Thymus (tissue), 11 donors: ENCODE results near the gene DHRS11. TPM values are rescaled to one million over a fixed set of nuclear protein-coding genes. Genes with fewer than 3 reads are reported as not detected.
A peak's percentile ranks its signal among the peaks of the same experiment; 100 is the strongest.

Experiments
- DNase-seq, 9 donors: peaks; one replicate each; pipeline ENCODE4 v3.0.0-alpha.2; 2013; ENCODE audit warnings: low spot score in 9 of 9, low read depth in 6 of 9, missing footprints in 1 of 9
- H3K27ac ChIP-seq, 2 donors: one replicate each; pipeline ENCODE4 v1.5.1; 2013; ENCODE audit warnings: control low read depth in 1 of 2, low read depth in 1 of 2, low read length in 1 of 2, mild to moderate bottlenecking in 1 of 2, moderate library complexity in 1 of 2
- H3K27me3 ChIP-seq, 2 donors: one replicate each; pipeline ENCODE4 v1.5.1; 2013; ENCODE audit warnings: low read length in 1 of 2; ENCODE audit not compliant: control insufficient read depth in 2 of 2, insufficient read depth in 1 of 2
- H3K36me3 ChIP-seq, 2 donors: one replicate each; pipeline ENCODE4 v1.5.1; 2013; ENCODE audit warnings: low read length in 1 of 2, mild to moderate bottlenecking in 1 of 2, moderate library complexity in 1 of 2; ENCODE audit not compliant: control insufficient read depth in 2 of 2, insufficient read depth in 2 of 2
- H3K4me1 ChIP-seq, 2 donors: one replicate each; pipeline ENCODE4 v1.5.1; 2013; ENCODE audit warnings: low read length in 2 of 2; ENCODE audit not compliant: control insufficient read depth in 2 of 2, insufficient read depth in 2 of 2
- H3K4me3 ChIP-seq, 2 donors: one replicate each; pipeline ENCODE4 v1.5.1; 2013; ENCODE audit warnings: low read length in 2 of 2, control low read depth in 1 of 2, mild to moderate bottlenecking in 1 of 2
- H3K9me3 ChIP-seq, 2 donors: one replicate each; pipeline ENCODE4 v1.5.1; 2013; ENCODE audit warnings: low read length in 1 of 2, mild to moderate bottlenecking in 1 of 2; ENCODE audit not compliant: control insufficient read depth in 2 of 2, insufficient read depth in 1 of 2
- WGBS: extraction: QIAGEN DNeasy Blood & Tissue Kit; methylation state at CpG from one replicate; pipeline ENCODE4 v1.1.7; 2013; 5-methylcytosine and 5-hydroxymethylcytosine counted together
- polyA plus RNA-seq: library from polyadenylated mRNA; stranded (reverse); fragments of 200-250 nt; gene quantifications from one replicate; pipeline ENCODE4 v1.2.3, GENCODE V29; 2013
- total RNA-seq: library from RNA; stranded (reverse); fragments of 120-200 nt; gene quantifications from one replicate; pipeline ENCODE4 v1.2.4, GENCODE V29; 2013
- donor health status: healthy.

Gene DHRS11
- total and polyA plus RNA-seq, 2 donors, result 3.0 to 5.1 TPM

DNA sequence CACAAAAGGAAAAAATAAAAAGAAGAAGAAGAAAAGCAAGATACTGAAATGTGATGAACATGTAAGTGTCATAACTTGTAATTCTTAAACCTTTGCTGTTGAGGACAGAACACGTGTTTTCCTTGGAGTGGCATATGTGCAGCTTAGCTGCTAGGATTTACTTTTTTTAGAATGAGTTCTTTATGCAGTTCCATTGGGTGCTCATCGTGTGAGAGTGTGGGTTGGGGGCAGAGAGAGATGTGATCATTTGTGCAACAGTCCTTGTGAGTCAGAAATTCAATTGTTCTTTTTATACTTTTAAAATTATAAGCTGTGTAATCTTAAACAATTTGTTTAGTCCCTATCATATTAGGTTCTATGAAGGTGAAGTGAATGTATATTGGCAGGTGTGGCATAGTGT is 5.5 kb upstream of the DHRS11 start:
- Histone ChIP-seq H3K27ac (no peak overlapping the region), H3K4me1 (no peaks in the 10 kb centered on the region), H3K4me3 (no peak overlapping the region), H3K9me3 (no peaks in the 10 kb centered on the region), H3K36me3 (peaks cover 34 to 80% of the 10 kb centered on the region in 2 donors), H3K27me3 (no peaks in the 10 kb centered on the region)
- no peak for DNase-seq
- 98% methylated on average over 2 of the region's 2 CpGs for WGBS

DNA sequence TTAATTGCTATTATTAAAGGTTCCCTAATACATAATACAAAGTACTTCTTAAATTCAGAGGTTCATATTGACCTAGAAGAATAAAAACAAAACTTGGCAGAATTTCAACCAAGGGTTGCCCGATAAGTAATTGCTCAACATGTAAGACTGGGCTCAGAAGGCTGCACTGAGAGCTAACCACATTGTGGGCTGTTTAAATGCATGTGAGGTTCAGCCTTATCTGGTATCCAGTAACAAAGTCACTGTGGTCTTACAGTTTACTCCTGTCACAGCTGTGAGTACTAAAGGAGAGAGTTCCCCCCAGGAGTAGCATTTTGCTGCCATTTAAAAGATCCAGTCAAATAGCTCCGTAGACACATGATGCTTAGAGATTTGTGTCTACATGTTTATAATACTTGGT is 1.6 kb upstream of the DHRS11 start:
- DNase-seq, result peak in 1 of 9 donors; percentile 40
- Histone ChIP-seq H3K4me3 (no peak overlapping the region), H3K9me3 (no peaks in the 10 kb centered on the region), H3K4me1 (peaks cover 4 to 16% of the 10 kb centered on the region in 2 donors), H3K27me3 (peaks cover 0 to 12% of the 10 kb centered on the region in 2 donors), H3K36me3 (peaks cover 14 to 46% of the 10 kb centered on the region in 2 donors), H3K27ac (no peak overlapping the region)
- 53% methylated on average over 2 of the region's 2 CpGs for WGBS

GRCh38 chr17:36592316-36592715 is 637 bp downstream of the DHRS11 start:
- peak in 1 of 9 donors; percentile 11 for DNase-seq
- no peak overlapping the region for H3K27ac ChIP-seq
- 9% methylated on average over 20 of the region's 20 CpGs for WGBS

GRCh38 chr17:36592716-36593321 is 1.1 kb downstream of the DHRS11 start:
- 65% methylated on average over 4 of the region's 4 CpGs for WGBS
- peak overlapping the region in 1 of 2 donors; percentile 34 for H3K4me3 ChIP-seq
- peaks cover 3 to 21% of the 10 kb centered on the region in 2 donors for H3K36me3 ChIP-seq
- no peak overlapping the region for H3K27ac ChIP-seq
- H3K9me3 ChIP-seq, result no peaks in the 10 kb centered on the region
- peaks cover 0 to 12% of the 10 kb centered on the region in 2 donors for H3K27me3 ChIP-seq
- peaks cover 4 to 16% of the 10 kb centered on the region in 2 donors for H3K4me1 ChIP-seq
- DNase-seq, result no peak

More at GRCh38 chr17:36592316-36592715, 637 bp downstream of the DHRS11 start:
- H3K36me3 ChIP-seq, result peaks cover 7 to 26% of the 10 kb centered on the region in 2 donors
- H3K9me3 ChIP-seq, result no peaks in the 10 kb centered on the region
- peaks cover 4 to 16% of the 10 kb centered on the region in 2 donors for H3K4me1 ChIP-seq
- peak overlapping the region; percentile 34 to 81 for H3K4me3 ChIP-seq
- peaks cover 0 to 12% of the 10 kb centered on the region in 2 donors for H3K27me3 ChIP-seq

- Histone ChIP-seq H3K9me3 (no peaks in the 10 kb centered on the region), H3K27me3 (peaks cover 0 to 12% of the 10 kb centered on the region in 2 donors), H3K27ac (no peak overlapping the region), H3K4me1 (peaks cover 4 to 16% of the 10 kb centered on the region in 2 donors), H3K4me3 (no peak overlapping the region), H3K36me3 (peaks cover 0 to 14% of the 10 kb centered on the region in 2 donors)
- 92% methylated on average over 8 of the region's 8 CpGs for WGBS
- no peak for DNase-seq
Observed at GRCh38 chr17:36593656-36594316, 2.1 kb downstream of the DHRS11 start.

DNA sequence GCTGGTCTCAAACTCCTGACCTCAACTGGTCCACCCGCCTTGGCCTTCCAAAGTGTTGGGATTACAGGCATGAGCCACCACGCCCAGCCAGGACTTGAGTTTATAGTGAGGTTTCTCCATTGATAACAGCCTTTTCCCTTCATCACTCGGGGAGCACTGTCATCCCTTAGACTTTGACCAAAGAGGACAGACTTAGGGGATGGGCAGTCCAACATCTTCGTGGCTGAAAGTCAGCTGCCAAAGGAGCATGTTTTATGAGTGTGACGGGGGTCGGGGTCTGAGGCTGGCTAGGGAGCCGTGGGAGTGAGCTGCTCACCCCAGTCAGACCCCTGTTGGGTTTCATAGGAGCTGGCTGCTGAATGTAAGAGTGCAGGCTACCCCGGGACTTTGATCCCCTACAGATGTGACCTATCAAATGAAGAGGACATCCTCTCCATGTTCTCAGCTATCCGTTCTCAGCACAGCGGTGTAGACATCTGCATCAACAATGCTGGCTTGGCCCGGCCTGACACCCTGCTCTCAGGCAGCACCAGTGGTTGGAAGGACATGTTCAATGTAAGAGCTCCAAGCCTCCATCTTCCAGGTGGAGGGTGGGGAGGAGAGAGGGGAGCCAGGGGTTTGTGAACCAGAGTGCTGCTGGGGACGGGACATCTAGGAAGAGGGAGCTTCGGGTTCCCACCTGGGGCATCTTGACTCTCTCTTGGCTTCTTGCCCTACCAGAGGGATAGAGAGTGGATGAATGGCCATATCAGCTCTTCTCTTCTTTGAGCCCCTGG is 3.1 kb downstream of the DHRS11 start:
- Histone ChIP-seq H3K36me3 (peaks cover 0 to 6% of the 10 kb centered on the region in 2 donors), H3K9me3 (no peaks in the 10 kb centered on the region), H3K27ac (no peak overlapping the region), H3K27me3 (peaks cover 0 to 12% of the 10 kb centered on the region in 2 donors), H3K4me3 (no peak overlapping the region), H3K4me1 (peaks cover 4 to 16% of the 10 kb centered on the region in 2 donors)
- no peak for DNase-seq
- WGBS, result 94% methylated on average over 13 of the region's 13 CpGs

DNA sequence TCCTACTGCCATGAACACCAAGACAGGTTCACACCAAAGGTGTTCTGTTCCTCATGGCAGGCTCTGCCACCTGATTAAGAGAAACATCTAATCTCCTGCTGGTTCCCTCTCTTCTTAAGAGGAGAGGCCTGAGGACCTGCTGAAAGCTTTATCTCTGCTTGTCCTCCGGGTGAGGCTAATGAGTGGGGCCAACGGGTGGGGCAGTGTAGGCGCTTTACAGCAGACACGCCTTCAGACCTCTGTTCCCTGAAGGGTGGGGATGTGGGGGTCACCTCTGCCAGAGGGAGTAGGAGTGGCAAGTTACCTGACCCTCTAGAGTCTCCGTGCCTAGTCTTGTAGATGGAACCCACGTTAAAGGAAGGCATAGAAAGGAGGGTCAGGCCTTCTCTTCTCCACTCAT is 5.5 kb downstream of the DHRS11 start:
- no peak overlapping the region for H3K4me3 ChIP-seq
- H3K9me3 ChIP-seq, result peaks cover 0 to 2% of the 10 kb centered on the region in 2 donors
- 98% methylated on average over 6 of the region's 6 CpGs for WGBS
- H3K36me3 ChIP-seq, result no peaks in the 10 kb centered on the region
- H3K27me3 ChIP-seq, result peaks cover 0 to 16% of the 10 kb centered on the region in 2 donors
- H3K4me1 ChIP-seq, result peaks cover 8 to 24% of the 10 kb centered on the region in 2 donors
- H3K27ac ChIP-seq, result no peak overlapping the region
- DNase-seq, result no peak

GRCh38 chr17:36597866-36598777 is 6.4 kb downstream of the DHRS11 start:
- peaks cover 11 to 22% of the 10 kb centered on the region in 2 donors for H3K4me1 ChIP-seq
- WGBS, result 96% methylated on average over 11 of the region's 11 CpGs
- no peak overlapping the region for H3K27ac ChIP-seq
- peaks cover 0 to 11% of the 10 kb centered on the region in 2 donors for H3K27me3 ChIP-seq
- DNase-seq, result no peak
- no peak overlapping the region for H3K4me3 ChIP-seq
- H3K36me3 ChIP-seq, result no peaks in the 10 kb centered on the region
- H3K9me3 ChIP-seq, result peaks cover 0 to 2% of the 10 kb centered on the region in 2 donors
